IPS-NIHi7 (cell line): Measurements from ENCODE around the gene RARA.
"Not testable (repeated sequence)": the region's sequence is repeated elsewhere in the genome, so short reads cannot be mapped to it uniquely, and the experiment has no call there.

Experiments
- DNase-seq: peaks from one replicate; pipeline ENCODE4 v3.0.0; 2012; ENCODE audit warnings: mixed read lengths; ENCODE audit errors: extremely low spot score

RARA gene

GRCh38 chr17:40298726-40299125 lies 10.3 kb upstream of the RARA start:
- DNase-seq = no peak

DNA sequence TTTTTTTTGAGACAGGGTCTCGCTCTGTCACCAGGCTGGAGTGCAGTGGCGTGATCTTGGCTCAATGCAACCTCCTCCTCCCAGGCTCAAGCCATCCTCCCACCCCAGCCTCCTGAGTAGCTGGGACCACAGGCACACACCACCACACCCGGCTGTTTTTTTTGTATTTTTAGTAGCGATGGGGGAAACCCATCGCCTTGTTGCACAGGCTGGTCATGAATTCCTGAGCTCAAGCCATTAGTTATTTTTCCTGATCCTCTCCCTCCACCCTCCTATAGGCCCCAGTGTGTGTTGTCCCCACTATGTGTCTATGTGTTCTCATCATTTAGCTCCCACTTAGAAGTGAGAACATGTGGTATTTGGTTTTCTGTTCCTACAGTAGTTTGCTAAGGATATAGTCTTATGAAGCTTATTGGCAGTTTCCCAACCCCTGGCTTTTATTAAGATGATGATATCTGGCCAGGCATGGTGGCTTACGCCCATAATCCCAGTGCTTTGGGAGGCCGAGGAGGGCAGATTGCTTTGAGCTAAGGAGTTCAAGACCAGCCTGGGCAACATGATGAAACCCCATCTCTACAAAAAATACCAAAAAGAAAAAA lies 9.7 kb upstream of the RARA start:
- not testable (repeated sequence) for DNase-seq

GRCh38 chr17:40301315-40301714 lies 7.7 kb upstream of the RARA start:
- no peak for DNase-seq

- DNase-seq = no peak
Observed at GRCh38 chr17:40303009-40303657, 5.8 kb upstream of the RARA start.

GRCh38 chr17:40303708-40304551 lies 5.0 kb upstream of the RARA start:
- no peak for DNase-seq

- DNase-seq = not testable (repeated sequence)
Observed at GRCh38 chr17:40304552-40304863, 4.5 kb upstream of the RARA start.

DNA sequence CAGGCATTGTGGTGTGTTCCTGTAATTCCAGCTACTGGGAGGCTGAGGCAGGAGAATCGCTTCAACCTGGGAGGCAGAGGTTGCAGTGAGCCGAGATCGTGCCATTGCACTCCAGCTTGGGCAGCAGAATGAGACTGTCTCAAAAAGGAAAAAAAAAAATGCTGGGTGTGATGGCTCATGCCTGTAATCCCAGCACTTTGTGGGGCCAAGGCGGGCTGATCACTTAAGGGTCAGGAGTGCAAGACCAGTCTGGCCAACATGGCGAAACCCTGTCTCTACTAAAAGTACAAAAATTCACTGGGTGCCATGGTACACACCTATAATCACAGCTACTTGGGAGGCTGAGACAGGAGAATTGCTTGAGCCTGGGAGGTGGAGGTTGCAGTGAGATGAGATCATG lies 4.1 kb upstream of the RARA start:
- not testable (repeated sequence) for DNase-seq

DNA sequence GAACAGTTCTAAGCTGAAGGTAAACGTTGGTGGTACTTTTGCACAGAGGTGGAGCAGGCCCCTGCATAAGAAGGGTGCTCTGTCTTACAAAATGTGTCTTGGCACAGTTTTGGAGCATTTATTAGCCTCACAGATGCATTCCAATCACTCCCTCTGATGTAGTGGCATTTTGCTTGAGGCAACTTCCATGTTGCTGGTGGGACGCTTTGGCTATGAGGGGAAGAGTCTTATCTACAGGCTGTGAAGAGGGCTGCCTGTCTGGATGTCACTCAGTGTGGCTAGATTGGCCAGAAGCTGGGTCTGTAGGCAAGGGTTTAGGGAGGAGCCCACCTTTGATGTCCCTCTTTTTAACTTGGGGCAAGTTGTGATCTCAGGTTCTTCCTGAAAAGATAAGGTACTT lies 2.6 kb upstream of the RARA start:
- DNase-seq = no peak

- DNase-seq = no peak
Observed at GRCh38 chr17:40307001-40307730, 1.8 kb upstream of the RARA start.

DNA sequence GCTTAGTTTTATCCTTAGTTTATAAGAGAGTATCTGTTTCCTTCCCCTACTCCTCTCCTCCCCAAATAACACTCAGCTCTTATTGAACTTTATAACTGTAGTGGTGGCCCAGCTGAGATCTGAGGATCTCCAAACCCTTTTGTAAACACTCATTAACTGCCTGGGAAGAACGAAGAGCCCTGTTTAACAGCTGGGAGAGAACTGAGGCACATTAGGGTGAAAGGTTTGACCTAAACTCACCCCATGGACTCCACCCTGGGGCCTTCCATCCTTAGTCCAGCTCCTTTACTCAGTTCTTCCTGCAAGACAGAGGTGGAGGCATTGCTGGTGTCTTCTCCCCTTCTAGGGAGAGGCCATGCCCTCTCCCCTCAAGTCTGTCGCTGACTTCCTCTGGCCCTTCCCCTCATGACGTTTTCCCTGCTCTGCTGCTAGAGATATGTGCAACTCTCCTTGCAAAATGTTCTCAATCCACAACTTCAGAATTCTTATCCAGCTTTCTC lies 1.2 kb upstream of the RARA start:
- DNase-seq = no peak

DNA sequence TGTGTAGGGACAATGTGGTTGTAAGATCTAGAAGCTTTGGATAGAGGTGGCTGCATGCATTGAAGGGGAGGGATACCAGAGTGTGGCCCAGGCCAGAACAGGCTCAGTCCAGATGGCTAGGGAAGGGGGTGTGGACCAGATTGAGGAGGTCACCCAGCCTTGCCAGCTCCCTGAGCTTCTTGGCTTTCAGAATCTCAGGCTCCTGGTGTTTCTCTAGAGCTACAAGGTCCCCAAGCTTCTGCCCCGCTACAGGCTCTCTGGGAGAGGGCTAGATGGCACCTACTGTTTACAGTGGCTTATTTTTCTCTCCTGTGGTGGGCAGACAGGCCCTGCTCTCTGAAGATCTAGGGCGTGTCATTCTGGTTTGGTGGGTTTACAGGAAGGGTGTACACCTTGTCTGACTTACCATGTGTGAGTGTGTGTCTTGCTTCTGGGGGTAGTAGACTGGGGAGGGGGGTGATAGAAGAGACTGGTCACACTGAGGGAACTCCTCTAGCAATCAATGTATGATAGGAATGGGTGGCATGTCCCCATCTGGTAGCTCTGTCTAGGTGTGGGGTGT lies 1.1 kb downstream of the RARA start:
- DNase-seq = no peak

DNA sequence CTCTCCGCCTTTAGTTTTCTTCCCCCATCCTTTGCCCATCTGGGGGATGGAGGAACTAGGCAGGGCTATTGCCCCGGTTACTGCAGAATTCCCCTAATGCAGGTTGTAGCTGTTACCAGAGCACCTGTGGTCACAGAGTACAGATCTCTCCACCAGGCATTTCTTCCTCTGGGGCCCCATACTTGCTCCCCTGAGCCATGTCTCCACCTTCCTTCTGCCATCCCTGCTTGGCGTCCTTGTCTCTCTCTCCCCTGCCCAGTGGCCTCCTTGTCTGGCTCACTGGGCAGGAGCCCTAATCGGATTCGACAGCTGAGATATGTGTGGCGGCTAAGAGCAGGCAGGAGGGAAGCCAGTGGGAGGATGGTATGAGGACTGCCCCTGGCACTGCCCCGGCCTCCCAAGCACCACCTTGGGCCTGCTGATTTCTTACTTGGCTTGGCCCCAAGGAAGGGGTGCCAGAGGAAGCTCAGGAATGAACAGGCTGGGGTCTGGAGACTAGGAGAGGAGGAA lies 2.0 kb downstream of the RARA start:
- DNase-seq = no peak

GRCh38 chr17:40311575-40311974 lies 2.6 kb downstream of the RARA start:
- DNase-seq = no peak

GRCh38 chr17:40312131-40312731 lies 3.3 kb downstream of the RARA start:
- DNase-seq = no peak

- DNase-seq = no peak
Observed at GRCh38 chr17:40312893-40313667, 4.1 kb downstream of the RARA start.

DNA sequence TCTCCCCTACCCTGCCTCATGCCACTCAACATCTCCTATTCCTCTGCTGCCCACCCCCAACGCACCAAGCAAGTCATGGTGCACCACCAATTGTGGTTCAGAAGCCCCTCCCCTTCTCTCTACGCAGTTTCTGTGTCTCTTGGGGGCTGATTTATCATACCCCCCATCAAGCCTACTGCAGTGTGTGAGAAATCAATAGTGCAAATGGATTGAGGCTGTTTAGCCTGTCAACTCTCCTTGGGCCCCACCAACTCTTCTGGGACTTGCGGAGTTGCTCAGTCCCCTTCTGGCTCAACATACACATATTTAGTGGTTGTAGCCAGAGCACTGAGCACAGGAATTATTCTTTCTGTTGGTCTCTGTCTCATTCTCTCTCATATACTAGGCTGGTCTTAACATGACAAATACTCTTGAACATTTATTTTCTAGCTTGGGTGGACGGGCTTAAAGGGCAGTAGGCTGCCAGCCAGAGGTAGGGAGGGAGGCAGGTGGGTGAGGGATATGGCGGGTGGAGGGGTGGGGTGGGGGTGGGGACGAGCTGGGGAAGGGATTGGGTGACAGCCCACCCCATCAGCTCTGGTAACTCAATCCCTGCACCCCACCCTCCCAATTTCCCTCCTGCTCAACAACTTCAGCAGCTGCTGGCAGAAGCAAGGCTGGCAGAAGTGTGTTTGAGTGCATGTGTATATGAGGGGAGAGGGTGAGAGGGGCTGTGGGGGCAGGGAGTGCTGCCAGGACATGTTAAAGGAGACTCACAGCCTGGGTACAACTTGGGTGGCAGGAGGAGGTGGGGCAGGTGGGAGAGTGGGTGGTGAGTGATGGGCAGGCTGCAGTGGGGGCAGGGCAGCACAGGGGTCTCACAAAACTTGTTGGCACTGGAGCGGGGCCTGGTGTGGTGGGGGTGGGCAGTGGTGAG lies 4.9 kb downstream of the RARA start:
- DNase-seq = no peak

DNA sequence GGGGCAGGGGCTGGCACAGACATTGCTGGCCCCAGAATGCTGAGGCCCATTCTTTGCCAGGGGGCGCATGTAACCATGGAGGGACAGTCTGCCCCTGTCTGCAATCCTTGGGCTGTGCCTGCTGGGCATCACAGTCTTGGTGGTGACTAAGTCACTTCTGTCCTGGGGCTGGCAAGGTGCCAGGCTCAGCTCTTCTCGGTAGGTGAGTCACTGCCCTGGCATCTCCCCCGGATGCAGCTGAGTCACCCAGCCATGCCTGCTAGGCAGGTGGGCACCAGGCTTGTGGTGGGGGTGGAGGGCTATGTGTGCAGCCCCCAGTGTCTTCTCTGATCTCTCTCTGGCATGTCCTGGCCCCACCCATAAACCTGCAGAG lies 5.6 kb downstream of the RARA start:
- no peak for DNase-seq

DNA sequence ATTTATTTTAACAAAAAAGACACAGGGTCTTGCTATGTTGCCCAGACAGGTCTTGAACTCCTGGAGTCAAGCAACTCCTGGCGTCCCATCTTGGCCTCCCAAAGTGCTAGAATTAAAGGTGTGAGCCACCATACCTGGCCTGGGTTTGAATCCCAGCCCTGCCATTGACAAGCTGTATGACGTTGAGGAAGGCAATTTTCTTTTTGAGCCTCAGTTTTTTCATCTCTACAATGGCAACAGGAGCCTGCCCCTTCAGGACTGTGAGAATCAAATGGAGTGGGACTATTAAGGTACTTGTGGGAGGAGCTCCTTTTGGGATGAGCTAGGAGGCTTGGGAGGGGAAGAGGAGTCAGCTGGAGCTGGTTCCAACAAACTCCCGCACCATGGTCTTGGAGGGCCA lies 6.2 kb downstream of the RARA start:
- no peak for DNase-seq
